SK-N-SH (cell line): ENCODE results near the gene PLA2G3. TPM values are rescaled to one million over a fixed set of nuclear protein-coding genes. Genes with fewer than 3 reads are reported as not detected.

ENCODE experiments used
- CTCF ChIA-PET: fragments of 300-600, 350-600 bp; formaldehyde crosslinking; extraction: SDS; loops from one replicate; lab custom pipeline; 2021; lab: Yijun Ruan, JAX
- POLR2A ChIA-PET: fragments of 350-600 bp; sonication (Branson Sonifier 250); formaldehyde crosslinking; extraction: SDS; loops from one replicate; lab custom pipeline; 2020; ENCODE audit warnings: antibody characterized with exemption, inconsistent platforms; lab: Yijun Ruan, JAX
- DNase-seq: peaks from one replicate; pipeline ENCODE4 v3.0.0; 2012
- H2AFZ ChIP-seq: fragments of 200-600 bp; sonication (generic); 2 replicates; pipeline ENCODE4 v1.8.1; 2016; ENCODE audit warnings: antibody characterized with exemption, mild to moderate bottlenecking, low read depth
- H3F3A ChIP-seq: fragments of 200-600 bp; sonication (generic); replicated peaks from 2 replicates; pipeline ENCODE3; 2016; ENCODE audit warnings: antibody characterized with exemption, mild to moderate bottlenecking; ENCODE audit not compliant: insufficient read depth
- H3K27ac ChIP-seq, 2 experiments: fragments of 200-500 bp in 1 of 2; fragments of 200-600 bp in 1 of 2; sonication (Bioruptor generic) in 1 of 2; sonication (generic), shearing (Covaris generic) in 1 of 2; 2 replicates each; pipeline versions ENCODE4 v1.5.1 to v1.6.1; 2014 to 2016; ENCODE audit warnings: low read depth in 2 of 2, inconsistent platforms in 1 of 2, low read length in 1 of 2, mild to moderate bottlenecking in 1 of 2, mixed read lengths in 1 of 2
- H3K27me3 ChIP-seq: fragments of 200-600 bp; sonication (generic), shearing (Covaris generic); 2 replicates; pipeline ENCODE4 v1.6.1; 2016; ENCODE audit warnings: mixed run types; ENCODE audit not compliant: insufficient read depth
- H3K36me3 ChIP-seq, 2 experiments: fragments of 200-500 bp in 1 of 2; fragments of 200-600 bp in 1 of 2; sonication (Bioruptor generic) in 1 of 2; sonication (generic) in 1 of 2; replicated peaks in 1 of 2; 2 replicates each; pipeline versions ENCODE3 to v1.5.1; 2014 to 2016; ENCODE audit warnings: low read length in 1 of 2, mild to moderate bottlenecking in 1 of 2; ENCODE audit not compliant: insufficient read depth in 2 of 2, control insufficient read depth in 1 of 2
- H3K4me1 ChIP-seq, 2 experiments: fragments of 200-500 bp in 1 of 2; fragments of 200-600 bp in 1 of 2; sonication (Bioruptor generic) in 1 of 2; sonication (generic), shearing (Covaris generic) in 1 of 2; 2 replicates each; pipeline versions ENCODE4 v1.5.1 to v1.6.1; 2014 to 2016; ENCODE audit warnings: low read depth in 1 of 2, low read length in 1 of 2, mixed run types in 1 of 2; ENCODE audit not compliant: insufficient read depth in 2 of 2, control insufficient read depth in 1 of 2
- H3K4me2 ChIP-seq: fragments of 200-600 bp; sonication (generic), shearing (Covaris generic); 2 replicates; pipeline ENCODE4 v1.6.1; 2017; ENCODE audit warnings: mixed run types
- H3K4me3 ChIP-seq, 2 experiments: fragments of 200-500 bp in 1 of 2; fragments of 200-600 bp in 1 of 2; sonication (Bioruptor generic) in 1 of 2; sonication (generic), shearing (Covaris generic) in 1 of 2; 2 replicates each; pipeline versions ENCODE4 v1.5.1 to v1.8.1; 2014 to 2016; ENCODE audit warnings: low read depth in 2 of 2, inconsistent platforms in 1 of 2, low read length in 1 of 2, mild to moderate bottlenecking in 1 of 2, mixed read lengths in 1 of 2, moderate library complexity in 1 of 2
- H3K79me2 ChIP-seq: fragments of 200-600 bp; sonication (generic); 2 replicates; pipeline ENCODE4 v1.8.1; 2017; ENCODE audit warnings: mild to moderate bottlenecking; ENCODE audit not compliant: insufficient read depth
- H3K9ac ChIP-seq: fragments of 200-600 bp; sonication (generic); 2 replicates; pipeline ENCODE4 v1.6.1; 2017; ENCODE audit warnings: mixed run types
- H3K9me2 ChIP-seq: fragments of 200-600 bp; sonication (generic); 2 replicates; pipeline ENCODE4 v1.6.1; 2017; ENCODE audit warnings: mixed run types
- H3K9me3 ChIP-seq: fragments of 200-600 bp; sonication (generic); 2 replicates; pipeline ENCODE4 v1.6.1; 2017; ENCODE audit warnings: mixed run types, mild to moderate bottlenecking, moderate library complexity
- H4K20me1 ChIP-seq: fragments of 200-600 bp; sonication (generic); 2 replicates; pipeline ENCODE4 v1.6.1; 2017; ENCODE audit warnings: mild to moderate bottlenecking, mixed run types; ENCODE audit not compliant: insufficient read depth
- EP300 ChIP-seq, 2 experiments: IDR thresholded peaks; 2 replicates each; pipeline versions ENCODE4 v1.4.0 to v1.6.1; 2012; ENCODE audit warnings: borderline replicate concordance in 1 of 2, low read depth in 1 of 2, low read length in 1 of 2
- EZH2phosphoT487 ChIP-seq: fragments of 200-600 bp; sonication (generic); IDR thresholded peaks from 2 replicates; pipeline ENCODE4 v1.6.1; 2017; ENCODE audit warnings: low read depth, mixed run types, mild to moderate bottlenecking, antibody characterized with exemption, moderate library complexity, borderline replicate concordance
- FOSL2 ChIP-seq: IDR thresholded peaks from 2 replicates; pipeline ENCODE4 v1.4.0; 2012; ENCODE audit warnings: low read depth, mild to moderate bottlenecking, moderate library complexity, borderline replicate concordance
- GABPA ChIP-seq: IDR thresholded peaks from 2 replicates; pipeline ENCODE4 v1.4.0; 2012; ENCODE audit warnings: low read depth, mild to moderate bottlenecking
- MXI1 ChIP-seq: IDR thresholded peaks from 2 replicates; pipeline ENCODE4 v1.6.1; 2012; ENCODE audit warnings: mild to moderate bottlenecking, low read depth, low read length, improper control_type of control experiment
- POLR2AphosphoS5 ChIP-seq: IDR thresholded peaks from 2 replicates; pipeline ENCODE4 v1.6.1; 2012; ENCODE audit warnings: low read depth, low read length
- RXRA ChIP-seq: IDR thresholded peaks from 2 replicates; pipeline ENCODE4 v1.4.0; 2012; ENCODE audit warnings: low read depth, mild to moderate bottlenecking, borderline replicate concordance
- SMC3 ChIP-seq: IDR thresholded peaks from 2 replicates; pipeline ENCODE4 v1.6.1; 2012; ENCODE audit warnings: low read depth, low read length, improper control_type of control experiment
- TAF1 ChIP-seq: IDR thresholded peaks from 2 replicates; pipeline ENCODE4 v1.6.1; 2012; ENCODE audit warnings: low read depth, mild to moderate bottlenecking, low read length, moderate library complexity, borderline replicate concordance
- TEAD4 ChIP-seq: IDR thresholded peaks from 2 replicates; pipeline ENCODE4 v1.4.0; 2012; ENCODE audit warnings: mild to moderate bottlenecking, borderline replicate concordance; ENCODE audit not compliant: insufficient read depth
- YY1 ChIP-seq: IDR thresholded peaks from 2 replicates; pipeline ENCODE4 v1.4.0; 2012; ENCODE audit warnings: low read depth, mild to moderate bottlenecking
- WGBS: methylation state at CpG from one replicate; pipeline ENCODE4 v1.1.6; 2017; ENCODE audit warnings: low lambda C conversion rate; 5-methylcytosine and 5-hydroxymethylcytosine counted together
- polyA plus RNA-seq, 3 experiments: library from polyadenylated mRNA; depleted of rRNA; stranded (reverse); fragments of >200 nt; gene quantifications; 2 replicates each; pipeline ENCODE4 v1.2.3, GENCODE V29; 2012
- TF ChIP-seq, protein P1 (sequence below): IDR thresholded peaks from 2 replicates; pipeline ENCODE4; 2012
- TF ChIP-seq, protein P2 (sequence below): IDR thresholded peaks from 2 replicates; pipeline ENCODE4 v1.4.0; 2012; ENCODE audit warnings: low read depth, borderline replicate concordance
- TF ChIP-seq, protein P3 (sequence below): IDR thresholded peaks from 2 replicates; pipeline ENCODE4 v1.4.0; 2012; ENCODE audit warnings: low read depth, borderline replicate concordance

The PLA2G3 gene
- polyA plus RNA-seq, 1 of the 3 experiments (the other 2 are of a cell fraction), result not detected

DNA sequence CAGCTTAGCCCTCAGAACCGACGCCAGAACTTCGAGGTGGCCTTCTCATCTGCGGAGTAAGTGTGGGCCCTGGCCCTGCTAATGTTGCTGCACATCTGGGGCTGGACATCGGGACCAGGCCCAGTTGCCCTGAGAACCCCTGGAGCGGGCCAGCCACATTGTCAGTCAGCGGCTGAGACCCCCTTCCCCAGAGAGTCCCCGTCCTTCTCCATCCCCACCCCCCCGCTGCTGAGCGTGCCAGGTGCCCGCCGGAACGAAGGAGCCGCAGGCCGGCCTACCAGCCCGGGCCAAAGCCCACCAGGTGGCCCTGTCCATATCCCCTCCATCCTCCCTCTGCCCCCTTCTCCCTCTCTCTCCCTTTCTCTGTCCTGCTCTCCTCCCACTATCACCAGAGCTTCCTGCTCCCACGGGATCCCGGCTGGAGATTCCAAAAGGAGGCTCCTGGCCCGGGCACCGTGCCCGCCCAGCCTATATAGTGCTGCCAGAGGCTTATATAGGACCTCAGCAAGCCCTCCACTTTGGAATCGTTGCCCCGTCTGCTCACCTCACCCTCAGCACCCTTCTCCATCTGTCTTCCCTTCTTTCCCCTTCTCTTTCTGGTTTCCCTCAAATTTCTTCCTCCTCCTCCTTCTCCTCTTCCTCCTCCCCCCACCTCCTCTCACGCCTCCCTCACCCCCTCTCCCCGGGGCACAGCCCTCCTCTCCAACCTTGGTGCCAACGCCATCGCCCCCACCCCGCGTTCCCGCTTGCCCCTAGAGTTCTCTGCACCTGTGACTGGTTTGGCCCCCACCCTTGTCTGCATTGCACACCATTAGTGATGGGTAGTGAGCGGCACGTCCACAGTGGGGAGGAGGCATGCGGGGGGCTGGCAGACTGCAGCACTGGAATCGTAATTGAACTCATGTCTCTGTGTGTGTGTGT lies 40.2 kb downstream of the PLA2G3 start:
- Histone ChIP-seq H3K9ac (no peak overlapping the region), H3K27me3 (no peaks in the 10 kb centered on the region), H4K20me1 (no peaks in the 10 kb centered on the region), H3K79me2 (no peaks in the 10 kb centered on the region), H3K9me2 (no peaks in the 10 kb centered on the region), H3K36me3 (peaks cover 6 to 31% of the 10 kb centered on the region in 2 experiments), H3K27ac (no peak overlapping the region), H3K9me3 (no peaks in the 10 kb centered on the region), H3K4me2 (no peak overlapping the region), H3F3A (peaks cover 23% of the 10 kb centered on the region), H3K4me3 (no peak overlapping the region), H3K4me1 (no peaks in the 10 kb centered on the region), H2AFZ (no peak overlapping the region)
- ChIA-PET CTCF (interaction anchor here (1.2 to 2.2 kb wide), 4 partner anchors 8 to 15 kb away, joined by 4 to 10 read pairs (median 6); partner anchors contain the start of gene SELENOM), POLR2A (no interaction called here)
- 96% methylated on average over 27 of the region's 34 CpGs for WGBS
- no peak for TF ChIP-seq RXRA
- no peak for TF ChIP-seq POLR2AphosphoS5
- TF ChIP-seq SMC3, result no peak
- TF ChIP-seq TEAD4, result no peak
- no peak for TF ChIP-seq GABPA
- TF ChIP-seq YY1, result no peak
- TF ChIP-seq, protein P1, sequence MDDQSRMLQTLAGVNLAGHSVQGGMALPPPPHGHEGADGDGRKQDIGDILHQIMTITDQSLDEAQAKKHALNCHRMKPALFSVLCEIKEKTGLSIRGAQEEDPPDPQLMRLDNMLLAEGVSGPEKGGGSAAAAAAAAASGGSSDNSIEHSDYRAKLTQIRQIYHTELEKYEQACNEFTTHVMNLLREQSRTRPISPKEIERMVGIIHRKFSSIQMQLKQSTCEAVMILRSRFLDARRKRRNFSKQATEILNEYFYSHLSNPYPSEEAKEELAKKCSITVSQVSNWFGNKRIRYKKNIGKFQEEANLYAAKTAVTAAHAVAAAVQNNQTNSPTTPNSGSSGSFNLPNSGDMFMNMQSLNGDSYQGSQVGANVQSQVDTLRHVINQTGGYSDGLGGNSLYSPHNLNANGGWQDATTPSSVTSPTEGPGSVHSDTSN, result no peak
- TF ChIP-seq EZH2phosphoT487, result no peak
- no peak for TF ChIP-seq FOSL2
- TF ChIP-seq, protein P2, sequence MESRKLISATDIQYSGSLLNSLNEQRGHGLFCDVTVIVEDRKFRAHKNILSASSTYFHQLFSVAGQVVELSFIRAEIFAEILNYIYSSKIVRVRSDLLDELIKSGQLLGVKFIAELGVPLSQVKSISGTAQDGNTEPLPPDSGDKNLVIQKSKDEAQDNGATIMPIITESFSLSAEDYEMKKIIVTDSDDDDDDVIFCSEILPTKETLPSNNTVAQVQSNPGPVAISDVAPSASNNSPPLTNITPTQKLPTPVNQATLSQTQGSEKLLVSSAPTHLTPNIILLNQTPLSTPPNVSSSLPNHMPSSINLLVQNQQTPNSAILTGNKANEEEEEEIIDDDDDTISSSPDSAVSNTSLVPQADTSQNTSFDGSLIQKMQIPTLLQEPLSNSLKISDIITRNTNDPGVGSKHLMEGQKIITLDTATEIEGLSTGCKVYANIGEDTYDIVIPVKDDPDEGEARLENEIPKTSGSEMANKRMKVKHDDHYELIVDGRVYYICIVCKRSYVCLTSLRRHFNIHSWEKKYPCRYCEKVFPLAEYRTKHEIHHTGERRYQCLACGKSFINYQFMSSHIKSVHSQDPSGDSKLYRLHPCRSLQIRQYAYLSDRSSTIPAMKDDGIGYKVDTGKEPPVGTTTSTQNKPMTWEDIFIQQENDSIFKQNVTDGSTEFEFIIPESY, result no peak
- DNase-seq, result no peak

DNA sequence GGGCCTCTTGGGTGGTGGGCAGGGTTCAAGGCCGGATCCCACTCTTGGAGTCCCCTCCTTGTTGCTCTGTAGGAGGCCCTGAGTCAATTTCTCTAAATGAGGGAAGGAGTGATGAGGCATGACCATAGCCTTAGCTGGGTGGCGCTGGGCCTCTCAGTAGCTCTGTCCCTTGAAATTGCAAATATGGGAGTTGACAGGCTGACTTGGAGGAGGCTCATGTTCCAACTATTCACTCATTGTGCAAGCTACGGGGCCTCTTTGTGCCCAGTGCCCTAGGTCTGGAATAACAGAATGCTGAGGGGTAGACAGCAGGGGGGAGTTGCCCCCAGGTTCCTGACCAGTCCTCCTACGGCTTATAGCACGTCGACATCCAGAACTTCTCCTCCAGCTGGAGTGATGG lies 40.9 kb downstream of the PLA2G3 start:
- ChIA-PET POLR2A (no interaction called here), CTCF (interaction anchor here (1.0 to 2.2 kb wide), 4 partner anchors 8 to 14 kb away, joined by 3 to 10 read pairs (median 5); partner anchors contain the start of gene SELENOM)
- peaks cover 6 to 27% of the 10 kb centered on the region in 2 experiments for H3K36me3 ChIP-seq

More for the DNA sequence above, 40.9 kb downstream of the PLA2G3 start:
- no peaks in the 10 kb centered on the region for H3K9me2 ChIP-seq
- WGBS, result 92% methylated on average over 3 of the region's 6 CpGs
- H3F3A ChIP-seq, result peaks cover 23% of the 10 kb centered on the region
- H2AFZ ChIP-seq, result no peak overlapping the region
- H4K20me1 ChIP-seq, result no peaks in the 10 kb centered on the region
- H3K27me3 ChIP-seq, result no peaks in the 10 kb centered on the region
- no peaks in the 10 kb centered on the region for H3K9me3 ChIP-seq
- H3K4me1 ChIP-seq, result no peaks in the 10 kb centered on the region; a peak in 1 of 4 replicates
- H3K4me2 ChIP-seq, result no peak overlapping the region
- no peak for DNase-seq
- no peak overlapping the region for H3K27ac ChIP-seq
- TF ChIP-seq FOSL2, result no peak
- TF ChIP-seq EP300 (IDR thresholded peaks at IDR 0.05; ENCODE audit: borderline replicate concordance in 1 of 2, low read depth in 1 of 2, low read length in 1 of 2), result no peak
- TF ChIP-seq, protein P3, sequence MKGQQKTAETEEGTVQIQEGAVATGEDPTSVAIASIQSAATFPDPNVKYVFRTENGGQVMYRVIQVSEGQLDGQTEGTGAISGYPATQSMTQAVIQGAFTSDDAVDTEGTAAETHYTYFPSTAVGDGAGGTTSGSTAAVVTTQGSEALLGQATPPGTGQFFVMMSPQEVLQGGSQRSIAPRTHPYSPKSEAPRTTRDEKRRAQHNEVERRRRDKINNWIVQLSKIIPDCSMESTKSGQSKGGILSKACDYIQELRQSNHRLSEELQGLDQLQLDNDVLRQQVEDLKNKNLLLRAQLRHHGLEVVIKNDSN, result no peak
- no peak for TF ChIP-seq MXI1
- no peak for TF ChIP-seq TAF1
- TF ChIP-seq EZH2phosphoT487, result no peak
- no peak overlapping the region for H3K9ac ChIP-seq
- H3K79me2 ChIP-seq, result no peaks in the 10 kb centered on the region
- H3K4me3 ChIP-seq, result no peak overlapping the region
